ENCODE data around the gene IRF2BP1. TPM values are rescaled to one million over a fixed set of nuclear protein-coding genes. Genes with fewer than 3 reads are reported as not detected.

IRF2BP1 gene
- total RNA-seq, 1 experiment from 2014 or later: 31.4 TPM

- H3K36me3 ChIP-seq: peaks cover 8% of the 10 kb centered on the region
- no peaks in the 10 kb centered on the region; the same call in 1 of the 2 replicates for H3K4me1 ChIP-seq
- no peak overlapping the region; the same call in 1 of the 2 replicates for H3K4me3 ChIP-seq
- no peaks in the 10 kb centered on the region for H3K9me3 ChIP-seq (replicated peaks)
- H3K27me3 ChIP-seq: peaks cover 20% of the 10 kb centered on the region
- DNase-seq: no peak
- H3K27ac ChIP-seq: no peak overlapping the region
Measured at GRCh38 chr19:45864629-45865082, 21.3 kb downstream of the IRF2BP1 start.

DNA sequence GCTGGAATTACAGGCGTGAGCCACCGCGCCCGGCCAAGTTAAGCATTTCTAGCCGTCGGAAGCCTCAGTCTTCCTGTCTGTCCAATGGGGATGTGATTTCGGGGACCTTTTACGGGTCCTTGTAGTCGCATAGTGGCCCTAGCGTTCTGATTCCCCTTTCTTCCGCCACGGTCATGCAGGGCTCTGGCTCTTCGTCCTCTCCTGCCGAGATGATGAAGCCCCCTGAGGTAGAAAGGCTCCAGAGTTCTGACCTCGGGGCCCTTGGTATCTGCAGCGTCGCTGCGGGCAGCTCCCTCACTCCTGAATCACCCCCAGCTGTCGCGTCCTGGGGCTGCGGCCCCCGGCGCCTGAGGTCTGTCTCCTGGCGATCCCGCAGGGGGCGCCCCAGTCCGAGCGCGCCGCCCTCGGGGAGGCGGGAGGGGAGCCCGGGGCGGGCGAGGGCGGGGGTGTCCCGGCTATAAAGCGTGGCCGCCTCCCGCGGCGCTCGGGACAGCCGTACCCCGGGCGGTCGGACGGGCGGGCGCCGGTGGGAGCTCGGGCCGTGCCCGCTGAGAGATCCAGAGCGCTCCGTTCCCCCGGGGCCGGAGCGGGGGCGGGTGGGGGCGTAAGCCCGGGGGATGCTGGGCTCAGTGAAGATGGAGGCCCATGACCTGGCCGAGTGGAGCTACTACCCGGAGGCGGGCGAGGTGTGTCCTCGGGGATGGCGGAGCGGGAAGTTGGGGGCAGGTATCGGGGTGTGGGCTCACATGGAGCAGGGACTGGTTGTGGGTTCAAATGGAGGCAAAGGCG lies 21.9 kb downstream of the IRF2BP1 start, which contains the start of gene FOXA3:
TSS of gene FOXA3 (plus strand) at position 487 of the 789 bp plus-strand sequence. CDS start at position 618, 131 bp downstream.
- Histone ChIP-seq H3K36me3 (peaks cover 12% of the 10 kb centered on the region), H3K27me3 (peaks cover 20% of the 10 kb centered on the region), H3K27ac (no peak within 1 kb of the TSS), H3K4me3 (peak within 1 kb of the TSS; percentile 87), H3K4me1 (no peaks in the 10 kb centered on the region; the same call in 1 of the 2 replicates), H3K9me3 (replicated peaks) (no peaks in the 10 kb centered on the region)
- peak; percentile 69 to 78 for DNase-seq

GRCh38 chr19:45863335-45863839 lies 22.6 kb downstream of the IRF2BP1 start:
- Histone ChIP-seq H3K4me3 (peak overlapping the region; percentile 87), H3K27ac (no peak overlapping the region), H3K27me3 (peaks cover 20% of the 10 kb centered on the region), H3K36me3 (peaks cover 18% of the 10 kb centered on the region), H3K9me3 (replicated peaks) (no peaks in the 10 kb centered on the region), H3K4me1 (no peaks in the 10 kb centered on the region; the same call in 1 of the 2 replicates)
- DNase-seq: no peak

DNA sequence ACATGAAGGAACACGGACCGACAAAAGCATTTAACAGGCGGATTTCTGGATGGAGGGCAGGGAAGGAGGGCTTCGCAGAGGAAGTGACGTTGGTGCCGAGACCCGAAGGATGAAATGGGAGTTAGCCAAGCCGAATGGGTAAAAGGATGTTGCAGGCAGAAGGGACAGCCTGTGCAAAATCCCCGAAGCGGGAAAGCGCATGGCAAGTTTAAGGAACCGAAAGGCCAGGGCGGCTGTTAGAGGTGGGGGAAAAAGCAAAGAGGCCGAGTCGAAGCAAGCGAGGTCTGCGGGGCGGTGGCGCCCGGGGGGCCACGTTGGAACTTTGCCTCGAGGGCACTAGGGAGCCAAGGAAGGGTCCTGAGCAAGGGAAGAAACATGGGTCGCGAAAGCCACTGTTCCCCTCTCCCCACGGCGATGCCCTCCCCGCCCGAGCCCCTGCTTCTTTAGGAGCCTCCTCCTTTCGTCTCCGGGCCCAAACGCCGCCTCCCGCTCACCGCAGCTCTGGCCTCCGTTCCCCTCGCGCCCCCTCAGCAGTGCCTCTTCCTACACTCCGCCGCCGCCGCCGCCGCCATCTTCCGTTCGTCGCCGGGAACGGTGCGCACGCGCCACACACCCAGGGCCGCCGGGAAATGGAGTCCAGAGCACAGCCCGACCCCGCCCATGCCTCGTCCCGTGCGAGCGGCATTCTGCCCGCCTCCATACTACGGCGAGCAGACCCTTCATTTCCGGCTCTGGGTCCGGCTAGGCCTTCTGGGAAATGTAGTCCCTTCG lies 23.2 kb downstream of the IRF2BP1 start, which contains the start of gene SYMPK:
TSS of gene SYMPK (minus strand) at position 584 of the 771 bp plus-strand sequence. CDS start 8,652 bp downstream, outside the sequence.
- peak within 1 kb of the TSS; percentile 87 for H3K4me3 ChIP-seq
- H3K27me3 ChIP-seq: peaks cover 20% of the 10 kb centered on the region
- DNase-seq: peak; percentile 99
- H3K9me3 ChIP-seq (replicated peaks): no peaks in the 10 kb centered on the region
- no peaks in the 10 kb centered on the region; the same call in 1 of the 2 replicates for H3K4me1 ChIP-seq
- peak within 1 kb of the TSS; percentile 74 for H3K27ac ChIP-seq
- peaks cover 21% of the 10 kb centered on the region for H3K36me3 ChIP-seq

- no peak for DNase-seq
- H3K9me3 ChIP-seq (replicated peaks): no peaks in the 10 kb centered on the region
- no peaks in the 10 kb centered on the region; the same call in 1 of the 2 replicates for H3K4me1 ChIP-seq
- H3K4me3 ChIP-seq: peak overlapping the region; percentile 87
- H3K27me3 ChIP-seq: peaks cover 20% of the 10 kb centered on the region
- H3K36me3 ChIP-seq: peaks cover 21% of the 10 kb centered on the region
- H3K27ac ChIP-seq: peak overlapping the region; percentile 74
Measured at GRCh38 chr19:45862271-45862563, 23.7 kb downstream of the IRF2BP1 start.

DNA sequence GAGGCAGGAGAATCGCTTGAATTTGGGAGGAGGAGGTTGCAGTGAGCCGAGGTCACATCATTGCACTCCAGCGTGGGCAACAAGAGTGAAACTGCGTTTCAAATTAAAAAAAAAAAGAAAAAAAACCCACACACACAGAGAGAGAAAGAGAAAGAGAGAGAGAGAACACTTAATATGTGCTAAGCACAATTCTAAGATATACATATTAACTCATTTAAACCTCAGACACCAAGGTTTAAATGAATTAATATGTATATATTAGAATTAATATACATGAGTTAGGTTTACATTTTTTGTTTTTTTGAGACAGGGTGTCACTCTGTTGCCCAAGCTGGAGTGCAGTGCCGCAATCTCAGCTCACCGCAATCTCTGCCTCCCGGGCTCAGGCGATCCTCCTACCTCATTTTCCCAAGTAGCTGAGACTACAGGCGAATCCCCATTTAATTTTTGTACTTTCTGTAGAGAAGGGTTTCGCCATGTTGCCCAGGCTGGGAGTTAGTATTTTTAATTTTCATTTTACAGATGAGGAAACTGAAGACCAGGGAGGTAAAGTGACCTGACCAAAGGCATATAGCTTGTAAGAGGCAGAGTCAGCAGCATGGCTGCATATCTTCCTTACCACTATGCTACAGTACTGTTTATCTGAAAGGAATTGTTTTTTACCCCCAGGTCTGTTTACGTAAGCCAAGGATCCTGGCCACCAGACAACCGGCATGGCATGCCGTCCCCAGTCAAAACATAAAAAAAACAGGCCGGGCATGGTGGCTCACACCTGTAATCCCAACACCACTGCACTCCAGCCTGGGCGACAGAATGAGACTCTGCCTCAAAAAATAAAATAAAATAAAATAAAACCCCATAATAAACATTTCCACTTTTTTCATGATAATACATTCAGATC lies 25.3 kb downstream of the IRF2BP1 start:
- no peaks in the 10 kb centered on the region for H3K9me3 ChIP-seq (replicated peaks)
- H3K4me1 ChIP-seq: no peaks in the 10 kb centered on the region; the same call in 1 of the 2 replicates
- peaks cover 22% of the 10 kb centered on the region for H3K36me3 ChIP-seq
- no peak overlapping the region for H3K27ac ChIP-seq
- no peak for DNase-seq
- no peak overlapping the region for H3K4me3 ChIP-seq
- H3K27me3 ChIP-seq: peaks cover 16% of the 10 kb centered on the region

DNA sequence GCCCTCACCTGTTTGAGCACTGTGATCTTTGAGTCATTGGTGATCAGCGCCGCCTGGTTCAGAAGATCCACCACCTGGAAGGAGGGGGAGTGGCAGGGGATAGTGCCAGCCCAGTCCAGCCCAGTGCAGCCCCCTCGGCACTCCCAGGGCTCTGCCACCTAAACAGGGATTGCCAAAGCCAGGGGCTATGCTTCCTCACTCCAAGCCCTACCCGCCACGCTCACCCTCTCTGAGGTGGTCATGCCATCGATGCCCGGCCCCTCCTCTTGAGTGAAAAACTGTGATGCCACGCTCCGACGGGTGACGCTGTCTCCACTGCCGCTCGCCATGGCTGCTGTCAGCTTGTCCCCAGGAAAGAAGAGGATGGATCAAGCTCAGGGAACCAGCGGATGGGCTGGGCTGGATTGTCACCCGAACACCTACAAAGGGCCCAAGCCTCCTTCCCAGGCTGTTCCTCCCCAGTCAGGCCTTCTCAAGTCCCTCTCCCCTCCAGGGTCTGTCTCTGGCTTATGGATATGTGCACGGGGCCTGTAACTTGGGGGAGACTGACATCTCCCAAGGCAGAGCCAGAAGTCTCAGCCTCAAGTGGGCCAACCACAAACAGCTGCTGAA lies 31.7 kb downstream of the IRF2BP1 start:
- DNase-seq: no peak
- Histone ChIP-seq H3K4me1 (no peaks in the 10 kb centered on the region), H3K27ac (no peak overlapping the region), H3K9me3 (replicated peaks) (no peaks in the 10 kb centered on the region), H3K4me3 (no peak overlapping the region), H3K27me3 (no peaks in the 10 kb centered on the region), H3K36me3 (peaks cover 57% of the 10 kb centered on the region)

- Histone ChIP-seq H3K9me3 (replicated peaks) (no peaks in the 10 kb centered on the region), H3K36me3 (peaks cover 53% of the 10 kb centered on the region), H3K27me3 (no peaks in the 10 kb centered on the region), H3K4me1 (no peaks in the 10 kb centered on the region), H3K27ac (no peak overlapping the region), H3K4me3 (no peak overlapping the region)
- DNase-seq: no peak
Measured at GRCh38 chr19:45852983-45853382, 33.0 kb downstream of the IRF2BP1 start.

DNA sequence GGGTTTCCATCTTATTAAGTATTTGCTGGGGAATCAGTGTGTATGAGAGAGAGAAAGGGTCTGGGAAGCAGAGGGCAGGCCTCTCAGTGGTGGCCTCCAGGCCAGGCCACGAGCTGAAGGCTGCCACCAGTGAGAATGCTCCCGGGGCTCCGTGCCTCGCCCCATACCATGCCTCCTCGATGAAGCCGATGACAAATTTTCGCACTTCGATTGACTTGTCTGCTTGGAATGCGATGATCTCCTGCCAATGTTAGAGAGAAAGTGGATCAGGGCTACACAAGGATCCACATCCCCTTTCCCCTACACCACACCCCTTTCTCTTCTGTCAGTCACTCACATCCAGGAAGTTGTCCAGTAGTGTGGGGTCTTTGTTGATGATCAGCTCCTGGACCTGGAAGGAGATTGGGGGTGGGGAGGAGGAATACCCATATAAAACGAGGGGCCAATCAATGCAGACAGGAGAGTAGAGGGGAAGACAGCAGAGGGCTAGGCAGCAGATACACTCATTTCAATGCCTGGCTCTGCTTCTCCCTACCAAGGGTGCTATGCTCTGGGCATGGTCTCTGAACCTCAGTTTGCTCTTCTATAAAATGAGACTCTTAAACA lies 33.7 kb downstream of the IRF2BP1 start:
- DNase-seq: no peak
- H3K27me3 ChIP-seq: no peaks in the 10 kb centered on the region
- H3K27ac ChIP-seq: no peak overlapping the region
- H3K4me1 ChIP-seq: no peaks in the 10 kb centered on the region
- H3K4me3 ChIP-seq: no peak overlapping the region
- H3K9me3 ChIP-seq (replicated peaks): no peaks in the 10 kb centered on the region
- H3K36me3 ChIP-seq: peaks cover 59% of the 10 kb centered on the region

DNA sequence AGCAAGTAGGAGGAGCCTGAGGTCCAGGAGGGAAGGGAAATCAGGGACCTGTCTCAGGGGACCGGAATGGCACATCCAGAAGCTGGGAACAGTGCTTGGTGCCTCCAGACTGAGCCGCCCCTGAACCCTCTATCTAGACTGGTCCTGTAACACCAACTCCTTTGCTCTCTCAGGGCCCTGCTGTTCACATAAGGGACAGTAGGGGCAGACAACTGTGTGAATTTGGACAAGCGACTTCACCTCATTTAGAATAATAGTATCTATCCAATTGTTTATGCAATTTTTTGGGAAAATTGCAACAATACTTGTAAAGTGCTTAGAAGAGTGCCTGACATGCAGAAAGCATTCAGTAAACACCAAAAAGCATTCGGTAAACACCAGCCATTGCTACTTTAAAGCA lies 37.0 kb downstream of the IRF2BP1 start:
- Histone ChIP-seq H3K4me1 (no peaks in the 10 kb centered on the region), H3K27me3 (no peaks in the 10 kb centered on the region), H3K36me3 (peaks cover 67% of the 10 kb centered on the region), H3K4me3 (no peak overlapping the region), H3K27ac (no peak overlapping the region), H3K9me3 (replicated peaks) (no peaks in the 10 kb centered on the region)
- DNase-seq: no peak

DNA sequence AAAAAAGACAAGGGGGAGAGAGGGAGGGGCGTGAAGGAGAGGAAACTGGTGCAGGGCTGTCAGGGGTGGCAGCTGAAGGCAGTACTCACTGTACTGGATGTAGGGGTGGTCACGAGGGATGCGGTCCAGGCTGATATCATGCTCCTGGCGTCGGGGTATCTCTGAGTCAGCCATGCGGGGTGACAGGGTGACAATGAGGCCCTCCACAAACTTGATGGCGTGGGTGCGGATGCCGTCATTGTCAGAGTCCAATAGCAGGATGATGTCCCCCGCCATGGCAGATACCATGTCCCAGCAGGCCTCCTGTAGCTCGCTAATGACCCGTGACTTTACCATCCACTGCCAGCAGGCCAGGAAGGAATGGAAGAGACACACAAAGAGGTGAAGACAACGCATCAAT lies 38.3 kb downstream of the IRF2BP1 start:
- no peaks in the 10 kb centered on the region for H3K27me3 ChIP-seq
- H3K4me1 ChIP-seq: no peaks in the 10 kb centered on the region
- H3K9me3 ChIP-seq (replicated peaks): no peaks in the 10 kb centered on the region
- no peak overlapping the region for H3K27ac ChIP-seq
- no peak overlapping the region for H3K4me3 ChIP-seq
- no peak for DNase-seq
- H3K36me3 ChIP-seq: peaks cover 68% of the 10 kb centered on the region

DNA sequence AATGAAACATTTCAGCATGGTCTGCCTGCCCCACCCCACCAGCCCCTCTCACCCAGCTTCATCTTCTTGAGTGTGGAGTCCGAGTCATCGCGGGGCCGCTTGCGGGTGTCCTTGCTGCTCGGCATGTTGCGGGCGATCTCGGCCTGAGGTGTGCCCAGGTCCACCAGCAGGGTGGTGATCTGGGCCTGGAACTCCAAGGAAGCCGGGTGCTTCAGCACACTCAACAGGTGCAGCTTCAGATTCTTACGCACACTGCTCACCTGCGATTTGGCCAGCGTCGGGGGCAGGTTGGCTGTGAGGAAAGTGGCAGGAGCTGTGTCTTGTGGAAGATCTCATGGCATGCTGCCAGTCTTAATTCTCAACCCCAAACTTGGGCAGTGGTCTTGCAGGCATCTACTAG lies 43.7 kb downstream of the IRF2BP1 start:
- Histone ChIP-seq H3K27me3 (no peaks in the 10 kb centered on the region), H3K9me3 (replicated peaks) (no peaks in the 10 kb centered on the region), H3K4me1 (no peaks in the 10 kb centered on the region), H3K4me3 (no peak overlapping the region), H3K27ac (no peak overlapping the region), H3K36me3 (peaks cover 84% of the 10 kb centered on the region)
- DNase-seq: no peak

DNA sequence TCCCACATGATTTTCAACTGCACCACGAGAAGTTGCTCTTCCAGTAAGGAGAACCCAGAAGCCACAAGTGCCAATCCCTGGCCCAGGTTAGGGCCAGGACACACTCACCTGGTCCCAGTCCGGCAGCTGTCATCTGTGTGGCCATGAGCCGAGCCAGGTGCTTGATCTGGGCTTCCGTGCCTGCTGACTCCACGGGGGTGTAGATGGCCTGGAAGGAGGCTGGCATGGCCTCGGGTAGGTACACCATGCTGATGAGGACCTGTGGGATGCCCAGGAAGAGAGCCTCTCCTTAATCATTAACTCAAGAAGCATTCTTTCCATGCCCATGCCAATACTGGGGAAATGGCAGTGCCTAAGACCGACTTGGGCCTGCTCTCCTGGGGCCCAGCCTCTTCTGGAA lies 51.0 kb downstream of the IRF2BP1 start:
- Histone ChIP-seq H3K4me1 (no peaks in the 10 kb centered on the region), H3K27me3 (no peaks in the 10 kb centered on the region), H3K36me3 (peaks cover 81% of the 10 kb centered on the region), H3K27ac (no peak overlapping the region), H3K4me3 (no peak overlapping the region), H3K9me3 (replicated peaks) (no peaks in the 10 kb centered on the region)
- no peak for DNase-seq
